Lower leg skin (tissue), 3 donors: ENCODE results near the gene USP25.

Experiments
- CTCF ChIP-seq, 3 donors: fragments of 450-650 bp; IDR thresholded peaks; one replicate each; pipeline ENCODE4 v1.5.1; 2016; ENCODE audit warnings: antibody characterized with exemption in 3 of 3, mild to moderate bottlenecking in 3 of 3, moderate library complexity in 2 of 3
- POLR2A ChIP-seq, 2 donors: fragments of 450-650 bp; IDR thresholded peaks; one replicate each; pipeline ENCODE4 v1.6.1; 2016 to 2017; ENCODE audit warnings: antibody characterized with exemption in 2 of 2, mild to moderate bottlenecking in 1 of 2, moderate library complexity in 1 of 2

GRCh38 chr21:15771311-15771710 is 41.5 kb downstream of the USP25 start:
- TF ChIP-seq POLR2A (IDR thresholded peaks at IDR 0.05) (no peak), CTCF (IDR thresholded peaks at IDR 0.05) (no peak)
